Osteocyte (in vitro differentiated cells): ENCODE results near the gene PLA2G1B. TPM values are rescaled to one million over a fixed set of nuclear protein-coding genes. Genes with fewer than 3 reads are reported as not detected.

Source experiments
- DNase-seq: peaks from one replicate; pipeline ENCODE4 v3.0.0; 2021; ENCODE audit warnings: mixed read lengths; ENCODE audit not compliant: unreplicated experiment; ENCODE audit errors: extremely low spot score
- H3K27ac Mint-ChIP-seq: one replicate; pipeline ENCODE4 v1.8.0; 2021; ENCODE audit warnings: mild to moderate bottlenecking, mixed read lengths; ENCODE audit not compliant: unreplicated experiment
- H3K27me3 Mint-ChIP-seq: one replicate; pipeline ENCODE4 v1.8.0; 2021; ENCODE audit warnings: mixed read lengths; ENCODE audit not compliant: unreplicated experiment
- H3K36me3 Mint-ChIP-seq: one replicate; pipeline ENCODE4 v1.8.0; 2021; ENCODE audit warnings: mixed read lengths; ENCODE audit not compliant: unreplicated experiment
- H3K4me1 Mint-ChIP-seq: one replicate; pipeline ENCODE4 v1.8.0; 2021; ENCODE audit warnings: mixed read lengths; ENCODE audit not compliant: unreplicated experiment
- H3K4me3 Mint-ChIP-seq: one replicate; pipeline ENCODE4 v1.8.0; 2021; ENCODE audit warnings: mild to moderate bottlenecking, moderate library complexity, mixed read lengths; ENCODE audit not compliant: unreplicated experiment
- H3K9me3 Mint-ChIP-seq: one replicate; pipeline ENCODE4 v1.8.0; 2021; ENCODE audit warnings: mixed read lengths; ENCODE audit not compliant: unreplicated experiment
- CTCF ChIP-seq: fragments of 200-600 bp; sonication (generic); IDR thresholded peaks from 2 replicates; pipeline ENCODE4 v1.5.0; 2021; ENCODE audit warnings: antibody characterized with exemption, mild to moderate bottlenecking, moderate library complexity
- total RNA-seq: library from RNA; stranded (reverse); gene quantifications from 2 replicates; pipeline ENCODE4 v1.2.1, GENCODE V29; 2021

PLA2G1B gene
- total RNA-seq, 1 donor from 2014 or later = 0.67 TPM

GRCh38 chr12:120358412-120359100 is 31.0 kb upstream of the PLA2G1B start:
- no peak for TF ChIP-seq CTCF
- Mint-ChIP-seq H3K36me3 (no peaks in the 10 kb centered on the region), H3K9me3 (no peaks in the 10 kb centered on the region), H3K27me3 (no peaks in the 10 kb centered on the region), H3K27ac (no peak overlapping the region), H3K4me3 (no peak overlapping the region), H3K4me1 (peaks cover 19% of the 10 kb centered on the region)
- no peak for DNase-seq

GRCh38 chr12:120357104-120357503 is 29.5 kb upstream of the PLA2G1B start:
- H3K4me1 Mint-ChIP-seq = peaks cover 13% of the 10 kb centered on the region
- H3K36me3 Mint-ChIP-seq = no peaks in the 10 kb centered on the region
- H3K27ac Mint-ChIP-seq = peak overlapping the region; percentile 19
- DNase-seq = no peak
- H3K9me3 Mint-ChIP-seq = no peaks in the 10 kb centered on the region
- H3K27me3 Mint-ChIP-seq = no peaks in the 10 kb centered on the region
- TF ChIP-seq CTCF = no peak
- H3K4me3 Mint-ChIP-seq = no peak overlapping the region

- no peaks in the 10 kb centered on the region for H3K9me3 Mint-ChIP-seq
- peak; percentile 91 for TF ChIP-seq CTCF
- peak overlapping the region; percentile 19 for H3K27ac Mint-ChIP-seq
- peak; percentile 94 for DNase-seq
- H3K4me3 Mint-ChIP-seq = peak overlapping the region; percentile 26
- peaks cover 8% of the 10 kb centered on the region for H3K4me1 Mint-ChIP-seq
- no peaks in the 10 kb centered on the region for H3K27me3 Mint-ChIP-seq
- no peaks in the 10 kb centered on the region for H3K36me3 Mint-ChIP-seq
Measured at GRCh38 chr12:120356567-120357030, 29.0 kb upstream of the PLA2G1B start.

GRCh38 chr12:120353556-120354317 is 26.2 kb upstream of the PLA2G1B start:
- no peaks in the 10 kb centered on the region for H3K27me3 Mint-ChIP-seq

More at GRCh38 chr12:120353556-120354317, 26.2 kb upstream of the PLA2G1B start:
- Mint-ChIP-seq H3K36me3 (no peaks in the 10 kb centered on the region), H3K4me3 (no peak overlapping the region), H3K27ac (no peak overlapping the region), H3K9me3 (no peaks in the 10 kb centered on the region), H3K4me1 (peaks cover 8% of the 10 kb centered on the region)
- DNase-seq = no peak
- TF ChIP-seq CTCF = no peak
